G401 (cell line): Measurements from ENCODE around the gene DNAH17. TPM values are rescaled to one million over a fixed set of nuclear protein-coding genes. Genes with fewer than 3 reads are reported as not detected.
"Not testable (repeated sequence)": the region's sequence is repeated elsewhere in the genome, so short reads cannot be mapped to it uniquely, and the experiment has no call there.

Experiments
- DNase-seq: peaks from one replicate; pipeline ENCODE4 v3.0.0-alpha.2; 2015; ENCODE audit warnings: low spot score
- in situ Hi-C: cut with HindIII; loops from 2 replicates; pipeline ENCODE4 v1.10.0; 2016; ENCODE audit warnings: low sequenced_read_pairs, mixed read lengths
- total RNA-seq: library from RNA; depleted of rRNA; stranded (reverse); fragments of >200 nt; shearing (Covaris generic); gene quantifications from 2 replicates; pipeline ENCODE4 v1.2.3, GENCODE V29; 2014

Gene DNAH17
- total RNA-seq, 1 experiment from 2014 or later, result not detected

GRCh38 chr17:78504156-78504925 is 72.9 kb downstream of the DNAH17 start:
- in situ Hi-C loops, result no loop called here
- DNase-seq, result no peak

GRCh38 chr17:78503388-78503787 is 73.8 kb downstream of the DNAH17 start:
- in situ Hi-C loops, DNase-seq: not testable (repeated sequence)

GRCh38 chr17:78502611-78503148 is 74.5 kb downstream of the DNAH17 start:
- no peak for DNase-seq

GRCh38 chr17:78501241-78502036 is 75.8 kb downstream of the DNAH17 start:
- DNase-seq, result no peak
- in situ Hi-C loops, result no loop called here

More at GRCh38 chr17:78502611-78503148, 74.5 kb downstream of the DNAH17 start:
- in situ Hi-C loops, result no loop called here

- in situ Hi-C loops, result no loop called here
- no peak for DNase-seq
Measured at GRCh38 chr17:78500806-78501205, 76.4 kb downstream of the DNAH17 start.

GRCh38 chr17:78499715-78500540 is 77.3 kb downstream of the DNAH17 start:
- DNase-seq, result no peak
- in situ Hi-C loops, result no loop called here

- in situ Hi-C loops, result no loop called here
- no peak for DNase-seq
Measured at GRCh38 chr17:78498848-78499247, 78.3 kb downstream of the DNAH17 start.

- in situ Hi-C loops, result no loop called here
- DNase-seq, result peak; percentile 89
Measured at GRCh38 chr17:78497115-78497540, 80.1 kb downstream of the DNAH17 start.

GRCh38 chr17:78496311-78496710 is 80.9 kb downstream of the DNAH17 start:
- in situ Hi-C loops, result no loop called here

GRCh38 chr17:78495634-78496033 is 81.6 kb downstream of the DNAH17 start:
- in situ Hi-C loops, result no loop called here

More at GRCh38 chr17:78496311-78496710, 80.9 kb downstream of the DNAH17 start:
- no peak for DNase-seq

GRCh38 chr17:78494696-78495330 is 82.4 kb downstream of the DNAH17 start:
- no peak for DNase-seq

More at GRCh38 chr17:78495634-78496033, 81.6 kb downstream of the DNAH17 start:
- DNase-seq, result no peak

GRCh38 chr17:78493853-78494695 is 83.1 kb downstream of the DNAH17 start:
- in situ Hi-C loops, result no loop called here
- DNase-seq, result no peak

More at GRCh38 chr17:78494696-78495330, 82.4 kb downstream of the DNAH17 start:
- in situ Hi-C loops, result no loop called here

- DNase-seq, result no peak
- in situ Hi-C loops, result no loop called here
Measured at GRCh38 chr17:78493450-78493849, 83.7 kb downstream of the DNAH17 start.

GRCh38 chr17:78492116-78492799 is 84.9 kb downstream of the DNAH17 start:
- in situ Hi-C loops, result no loop called here
- no peak for DNase-seq

GRCh38 chr17:78491236-78492115 is 85.7 kb downstream of the DNAH17 start:
- no peak for DNase-seq
- in situ Hi-C loops, result no loop called here

GRCh38 chr17:78490673-78491072 is 86.5 kb downstream of the DNAH17 start:
- DNase-seq, result no peak
- in situ Hi-C loops, result no loop called here
